ENCODE results near the gene PPDPF. TPM values are rescaled to one million over a fixed set of nuclear protein-coding genes. Genes with fewer than 3 reads are reported as not detected.
A peak's percentile ranks its signal among the peaks of the same experiment; 100 is the strongest.

Gene PPDPF
- polyA plus RNA-seq, 3 donors, result 13.4 to 39.9 (median 26.1) TPM

DNA sequence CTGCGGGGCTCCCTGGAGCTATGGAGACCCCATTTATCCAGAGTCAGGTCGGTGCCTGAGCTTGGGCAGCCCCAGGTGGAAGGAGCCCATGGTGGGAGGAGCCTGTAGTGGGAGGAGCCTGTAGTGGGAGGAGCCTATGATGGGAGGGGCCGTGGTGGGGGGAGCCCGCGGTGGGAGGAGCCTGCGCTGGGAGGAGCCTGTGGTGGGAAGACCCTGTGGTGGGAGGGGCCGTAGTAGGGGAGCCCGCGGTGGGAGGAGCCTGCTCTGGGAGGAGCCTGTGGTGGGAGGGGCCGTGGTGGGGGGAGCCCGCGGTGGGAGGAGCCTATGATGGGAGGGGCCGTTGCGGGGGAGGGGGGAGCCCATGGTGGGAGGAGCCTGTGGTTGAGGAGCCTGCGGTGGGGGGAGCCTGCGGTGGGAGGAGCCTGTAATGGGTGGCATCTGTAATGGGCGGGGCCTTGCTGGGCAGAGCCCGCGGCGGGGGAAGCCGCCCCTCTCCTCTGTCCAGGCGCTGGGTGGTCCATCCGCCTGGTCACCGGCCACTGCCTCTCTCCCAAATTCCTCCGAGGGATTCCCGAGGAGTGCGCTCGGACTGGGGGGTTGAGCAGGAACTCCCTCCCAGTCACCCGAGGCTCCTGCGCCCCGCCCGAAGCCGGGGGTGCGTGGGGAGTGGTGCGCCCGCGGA, 32.8 kb downstream of the PPDPF start:
- Mint-ChIP-seq H3K4me3 (peak overlapping the region; percentile 42 to 49), H3K4me1 (peaks cover 10% of the 10 kb centered on the region), H3K36me3 (peaks cover 2% of the 10 kb centered on the region in 2 donors), H3K27me3 (ENCODE audit: low read depth in 3 of 3) (peaks cover 53 to 85% (median 70%) of the 10 kb centered on the region in 3 donors), H3K27ac (peak overlapping the region in 1 of 7 donors; percentile 30), H3K9me3 (peaks cover 2 to 11% (median 6%) of the 10 kb centered on the region in 7 donors)
- TF ChIP-seq, protein P1, sequence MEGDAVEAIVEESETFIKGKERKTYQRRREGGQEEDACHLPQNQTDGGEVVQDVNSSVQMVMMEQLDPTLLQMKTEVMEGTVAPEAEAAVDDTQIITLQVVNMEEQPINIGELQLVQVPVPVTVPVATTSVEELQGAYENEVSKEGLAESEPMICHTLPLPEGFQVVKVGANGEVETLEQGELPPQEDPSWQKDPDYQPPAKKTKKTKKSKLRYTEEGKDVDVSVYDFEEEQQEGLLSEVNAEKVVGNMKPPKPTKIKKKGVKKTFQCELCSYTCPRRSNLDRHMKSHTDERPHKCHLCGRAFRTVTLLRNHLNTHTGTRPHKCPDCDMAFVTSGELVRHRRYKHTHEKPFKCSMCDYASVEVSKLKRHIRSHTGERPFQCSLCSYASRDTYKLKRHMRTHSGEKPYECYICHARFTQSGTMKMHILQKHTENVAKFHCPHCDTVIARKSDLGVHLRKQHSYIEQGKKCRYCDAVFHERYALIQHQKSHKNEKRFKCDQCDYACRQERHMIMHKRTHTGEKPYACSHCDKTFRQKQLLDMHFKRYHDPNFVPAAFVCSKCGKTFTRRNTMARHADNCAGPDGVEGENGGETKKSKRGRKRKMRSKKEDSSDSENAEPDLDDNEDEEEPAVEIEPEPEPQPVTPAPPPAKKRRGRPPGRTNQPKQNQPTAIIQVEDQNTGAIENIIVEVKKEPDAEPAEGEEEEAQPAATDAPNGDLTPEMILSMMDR (IDR thresholded peaks at IDR 0.05), result no peak
- intact Hi-C loops (cut with micrococcal nuclease), result no loop called here
- Histone ChIP-seq H3K9me3 (replicated peaks in 1 of 2; ENCODE audit: control insufficient read depth in 1 of 2, insufficient read depth in 1 of 2, low read length in 2 of 2) (peaks cover 0 to 7% of the 10 kb centered on the region in 2 donors), H3K4me3 (replicated peaks in 1 of 3; ENCODE audit: low read depth in 2 of 3, low read length in 3 of 3) (peak overlapping the region; percentile 3 to 72 (median 28)), H3K79me2 (ENCODE audit: insufficient read depth, low read length) (no peaks in the 10 kb centered on the region), H3K36me3 (replicated peaks in 1 of 2; ENCODE audit: control insufficient read depth in 1 of 2, insufficient read depth in 2 of 2, low read length in 2 of 2) (no peaks in the 10 kb centered on the region), H3K27me3 (ENCODE audit: control insufficient read depth in 2 of 2, insufficient read depth in 2 of 2, low read length in 2 of 2) (peaks cover 2 to 63% of the 10 kb centered on the region in 2 donors), H3K4me2 (replicated peaks; ENCODE audit: extremely low read depth, low read length, poor library complexity, severe bottlenecking) (peak overlapping the region; percentile 81), H3K9ac (ENCODE audit: insufficient read depth, low read length, poor library complexity, severe bottlenecking) (peak overlapping the region; percentile 15), H3K4me1 (ENCODE audit: control insufficient read depth in 1 of 2, insufficient read depth in 2 of 2, low read length in 2 of 2) (peaks cover 15 to 22% of the 10 kb centered on the region in 2 donors), H3K27ac (ENCODE audit: low read depth in 1 of 2, low read length in 2 of 2) (no peak overlapping the region), H2AFZ (ENCODE audit: insufficient read depth, low read depth, low read length, poor library complexity, severe bottlenecking) (peak overlapping the region; percentile 71), H4K20me1 (ENCODE audit: insufficient read depth, low read length) (peaks cover 30% of the 10 kb centered on the region)
- WGBS (ENCODE audit: insufficient coverage), result 2% methylated on average over 32 of the region's 37 CpGs
- peak; percentile 30 to 81 (median 61) for DNase-seq

DNA sequence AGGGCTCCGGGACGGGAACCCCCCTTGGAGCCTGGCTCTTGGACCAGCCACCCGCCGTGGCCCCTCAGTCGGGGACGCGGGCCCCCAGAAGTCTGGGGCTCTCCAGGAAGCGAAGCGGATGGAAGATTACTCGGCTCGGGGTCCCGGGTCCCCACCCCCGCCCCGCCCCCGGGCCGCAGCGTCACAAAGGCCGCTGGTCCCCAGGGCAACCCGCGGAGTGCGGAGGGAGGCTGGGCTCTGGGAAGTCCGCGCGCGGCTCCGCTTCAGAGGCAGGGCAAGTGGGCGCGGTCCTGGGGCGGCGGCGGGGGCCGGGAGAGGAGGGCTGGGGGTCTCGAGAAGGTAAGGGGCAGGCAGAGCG, 33.3 kb downstream of the PPDPF start, which contains the start of gene FNDC11:
Gene FNDC11 (plus strand): TSS at position 227 of the 358 bp plus-strand sequence. CDS start 1,505 bp downstream, outside the sequence.
- Mint-ChIP-seq H3K9me3 (peaks cover 2 to 12% (median 6%) of the 10 kb centered on the region in 7 donors), H3K27ac (peak within 1 kb of the TSS in 2 of 7 donors; percentile 30 to 31), H3K36me3 (peaks cover 5 to 7% of the 10 kb centered on the region in 2 donors), H3K4me3 (peak within 1 kb of the TSS; percentile 49 to 62), H3K4me1 (peaks cover 10% of the 10 kb centered on the region), H3K27me3 (ENCODE audit: low read depth in 3 of 3) (peaks cover 50 to 84% (median 69%) of the 10 kb centered on the region in 3 donors)
- peaks cover 15 to 22% of the 10 kb centered on the region in 2 donors for H3K4me1 ChIP-seq (ENCODE audit: control insufficient read depth in 1 of 2, insufficient read depth in 2 of 2, low read length in 2 of 2)
- 2% methylated on average over 30 of the region's 34 CpGs for WGBS (ENCODE audit: insufficient coverage)
- intact Hi-C loops (cut with micrococcal nuclease), result no loop called here
- peak within 1 kb of the TSS; percentile 81 for H3K4me2 ChIP-seq (replicated peaks; ENCODE audit: extremely low read depth, low read length, poor library complexity, severe bottlenecking)
- H3K79me2 ChIP-seq (ENCODE audit: insufficient read depth, low read length), result no peaks in the 10 kb centered on the region
- no peaks in the 10 kb centered on the region for H3K36me3 ChIP-seq (replicated peaks in 1 of 2; ENCODE audit: control insufficient read depth in 1 of 2, insufficient read depth in 2 of 2, low read length in 2 of 2)
- H4K20me1 ChIP-seq (ENCODE audit: insufficient read depth, low read length), result peaks cover 35% of the 10 kb centered on the region
- H3K27ac ChIP-seq (ENCODE audit: low read depth in 1 of 2, low read length in 2 of 2), result no peak within 1 kb of the TSS
- H3K9ac ChIP-seq (ENCODE audit: insufficient read depth, low read length, poor library complexity, severe bottlenecking), result peak within 1 kb of the TSS; percentile 15
- peak in 1 of 3 donors; percentile 39 for DNase-seq
- TF ChIP-seq, protein P1 (IDR thresholded peaks at IDR 0.05), result no peak
- H3K27me3 ChIP-seq (ENCODE audit: control insufficient read depth in 2 of 2, insufficient read depth in 2 of 2, low read length in 2 of 2), result peaks cover 2 to 59% of the 10 kb centered on the region in 2 donors
- H3K4me3 ChIP-seq (replicated peaks in 1 of 3; ENCODE audit: low read depth in 2 of 3, low read length in 3 of 3), result peak within 1 kb of the TSS; percentile 3 to 72 (median 28)
- H2AFZ ChIP-seq (ENCODE audit: insufficient read depth, low read depth, low read length, poor library complexity, severe bottlenecking), result peak within 1 kb of the TSS; percentile 71
- H3K9me3 ChIP-seq (replicated peaks in 1 of 2; ENCODE audit: control insufficient read depth in 1 of 2, insufficient read depth in 1 of 2, low read length in 2 of 2), result peaks cover 0 to 7% of the 10 kb centered on the region in 2 donors
